NCI-H524 treated with DMSO at 0.1 percent for 48 hours (cell line): Measurements from ENCODE around the gene HEXA.
"Not testable (repeated sequence)": the region's sequence is repeated elsewhere in the genome, so short reads cannot be mapped to it uniquely, and the experiment has no call there.

Experiments
- DNase-seq: peaks from one replicate; lab custom pipeline; 2025; lab: John Stamatoyannopoulos, UW

HEXA gene

GRCh38 chr15:72375846-72376581, at the start of gene HEXA:
TSS of gene HEXA (minus strand) at chr15:72376014. CDS start at chr15:72375972, 42 bp downstream.
- peak; percentile 77 for DNase-seq

GRCh38 chr15:72423256-72423655, 47.4 kb upstream of the HEXA start:
- no peak for DNase-seq

GRCh38 chr15:72421484-72421883, 45.7 kb upstream of the HEXA start:
- DNase-seq, result no peak

- no peak for DNase-seq
Observed at GRCh38 chr15:72420576-72420975, 44.8 kb upstream of the HEXA start.

- not testable (repeated sequence) for DNase-seq
Observed at GRCh38 chr15:72419768-72420167, 44.0 kb upstream of the HEXA start.

GRCh38 chr15:72415304-72415703, 39.5 kb upstream of the HEXA start:
- no peak for DNase-seq

- DNase-seq, result not testable (repeated sequence)
Observed at GRCh38 chr15:72413337-72413736, 37.5 kb upstream of the HEXA start.

GRCh38 chr15:72411544-72411943, 35.7 kb upstream of the HEXA start:
- DNase-seq, result no peak

- no peak for DNase-seq
Observed at GRCh38 chr15:72411111-72411510, 35.3 kb upstream of the HEXA start.

GRCh38 chr15:72406936-72407335, 31.1 kb upstream of the HEXA start:
- DNase-seq, result no peak

GRCh38 chr15:72404841-72405240, 29.0 kb upstream of the HEXA start:
- no peak for DNase-seq

GRCh38 chr15:72404356-72404755, 28.5 kb upstream of the HEXA start:
- DNase-seq, result no peak

- DNase-seq, result no peak
Observed at GRCh38 chr15:72402726-72403125, 26.9 kb upstream of the HEXA start.

- no peak for DNase-seq
Observed at GRCh38 chr15:72398648-72399047, 22.8 kb upstream of the HEXA start.

GRCh38 chr15:72397796-72398588, 22.2 kb upstream of the HEXA start, which contains the start of gene TMEM202:
TSS of gene TMEM202 (plus strand) at chr15:72398305. CDS start at chr15:72398327, 22 bp downstream.
- no peak for DNase-seq

GRCh38 chr15:72396331-72396730, 20.5 kb upstream of the HEXA start:
- not testable (repeated sequence) for DNase-seq

- no peak for DNase-seq
Observed at GRCh38 chr15:72389231-72389630, 13.4 kb upstream of the HEXA start.

GRCh38 chr15:72387741-72388140, 11.9 kb upstream of the HEXA start:
- DNase-seq, result no peak

- DNase-seq, result no peak
Observed at GRCh38 chr15:72382146-72382545, 6.3 kb upstream of the HEXA start.

- DNase-seq, result no peak
Observed at GRCh38 chr15:72380743-72381142, 4.9 kb upstream of the HEXA start.

GRCh38 chr15:72379856-72380430, 4.1 kb upstream of the HEXA start:
- DNase-seq, result no peak

- DNase-seq, result not testable (repeated sequence)
Observed at GRCh38 chr15:72379106-72379505, 3.3 kb upstream of the HEXA start.

- no peak for DNase-seq
Observed at GRCh38 chr15:72377331-72377730, 1.5 kb upstream of the HEXA start.
